Raji (cell line): Measurements from ENCODE around the gene NADSYN1.

Source experiments
- POLR2A ChIP-seq: IDR thresholded peaks from 2 replicates; pipeline ENCODE4 v1.6.1; 2011; ENCODE audit warnings: low read depth, low read length, control low read depth; ENCODE audit not compliant: insufficient read depth

NADSYN1 gene

DNA sequence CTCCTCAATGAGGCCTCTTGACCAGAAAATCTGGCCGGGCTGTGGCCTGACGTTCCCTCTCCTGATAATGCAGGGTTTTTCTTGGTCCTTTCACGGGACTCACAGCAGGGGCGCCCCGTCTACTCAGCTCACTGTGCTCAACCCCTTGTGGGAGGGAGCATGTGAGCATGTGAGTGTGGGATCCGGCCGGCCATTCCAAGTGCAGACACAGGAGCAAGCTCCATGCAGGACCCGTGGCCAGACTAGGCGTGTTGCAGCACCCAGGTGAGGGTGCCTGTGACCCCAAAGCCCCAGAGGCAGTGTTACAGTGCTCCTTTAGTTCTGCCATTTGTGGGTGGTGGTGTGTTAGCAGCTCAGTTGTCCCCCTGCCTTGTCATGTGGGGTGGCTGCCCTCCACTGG is 22.8 kb upstream of the NADSYN1 start:
- no peak for TF ChIP-seq POLR2A

DNA sequence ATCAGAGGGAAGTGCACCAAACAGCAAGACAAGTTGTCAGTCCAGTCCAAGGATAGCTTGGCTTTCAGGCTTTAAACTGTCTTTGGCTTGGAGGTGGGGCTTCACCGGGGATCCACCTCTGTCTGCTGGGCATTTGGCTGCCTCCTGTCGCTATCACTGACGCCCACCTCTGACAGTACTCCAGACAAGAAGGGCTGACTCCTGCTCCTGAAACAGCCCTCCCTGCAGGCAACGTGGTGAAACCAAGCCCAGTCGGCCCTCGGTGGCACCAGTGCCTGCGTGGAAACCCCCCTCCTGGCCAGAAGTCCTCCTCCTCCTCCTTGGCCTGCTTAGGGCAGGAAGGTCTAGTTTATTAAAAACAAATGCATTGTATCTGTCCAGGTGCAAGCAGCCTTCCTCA is 21.7 kb upstream of the NADSYN1 start:
- TF ChIP-seq POLR2A: no peak

GRCh38 chr11:71432761-71433647 is 20.0 kb upstream of the NADSYN1 start:
- TF ChIP-seq POLR2A: no peak

- no peak for TF ChIP-seq POLR2A
These were observed 19.2 kb upstream of the NADSYN1 start for GRCh38 chr11:71433648-71434450.

GRCh38 chr11:71434576-71435130 is 18.4 kb upstream of the NADSYN1 start:
- no peak for TF ChIP-seq POLR2A

- TF ChIP-seq POLR2A: no peak
These were observed 17.6 kb upstream of the NADSYN1 start for GRCh38 chr11:71435278-71435951.

GRCh38 chr11:71436861-71437260 is 16.1 kb upstream of the NADSYN1 start:
- no peak for TF ChIP-seq POLR2A

GRCh38 chr11:71437399-71437798 is 15.6 kb upstream of the NADSYN1 start:
- TF ChIP-seq POLR2A: no peak

DNA sequence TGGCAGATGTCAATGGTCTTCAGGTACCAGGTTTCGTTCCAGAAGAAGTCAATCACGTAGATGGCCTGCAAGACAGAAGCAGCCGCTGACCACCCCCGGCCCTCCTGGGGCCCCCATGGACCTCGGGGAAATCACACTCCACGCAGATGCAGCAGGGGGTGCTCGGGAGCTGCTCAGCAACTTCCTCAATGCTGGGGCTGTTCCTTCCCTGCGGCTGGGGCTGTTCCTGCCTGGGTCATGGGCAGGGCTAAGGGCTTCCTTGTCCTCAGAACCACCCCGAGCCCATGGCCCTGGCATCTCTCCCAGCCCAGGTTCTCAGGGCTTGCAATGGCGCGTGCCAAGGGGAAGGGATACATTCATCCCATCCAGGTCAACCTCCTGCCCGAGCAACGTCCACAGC is 15.1 kb upstream of the NADSYN1 start:
- no peak for TF ChIP-seq POLR2A

DNA sequence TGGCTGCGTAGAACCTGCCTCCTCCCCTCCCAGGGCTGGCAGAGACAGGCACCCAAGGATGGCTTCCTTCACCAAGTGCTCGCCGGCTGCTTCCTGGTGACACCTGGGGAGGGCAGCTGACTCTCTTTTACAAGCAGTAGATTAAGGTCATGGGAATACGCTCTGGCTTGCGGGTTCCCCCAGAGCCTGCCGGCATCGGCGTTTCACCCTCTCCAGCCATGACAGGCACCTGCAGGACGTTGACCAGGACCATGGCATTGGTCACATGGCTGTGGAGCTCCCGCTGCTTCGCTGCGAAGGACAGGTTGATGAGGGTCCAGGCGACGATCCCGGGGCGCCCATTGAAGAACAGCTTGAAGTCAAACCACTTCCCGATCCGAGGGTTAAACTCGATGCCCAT is 14.4 kb upstream of the NADSYN1 start:
- TF ChIP-seq POLR2A: no peak

GRCh38 chr11:71440021-71440755 is 12.8 kb upstream of the NADSYN1 start:
- no peak for TF ChIP-seq POLR2A

- TF ChIP-seq POLR2A: no peak
These were observed 11.8 kb upstream of the NADSYN1 start for GRCh38 chr11:71441251-71441650.

DNA sequence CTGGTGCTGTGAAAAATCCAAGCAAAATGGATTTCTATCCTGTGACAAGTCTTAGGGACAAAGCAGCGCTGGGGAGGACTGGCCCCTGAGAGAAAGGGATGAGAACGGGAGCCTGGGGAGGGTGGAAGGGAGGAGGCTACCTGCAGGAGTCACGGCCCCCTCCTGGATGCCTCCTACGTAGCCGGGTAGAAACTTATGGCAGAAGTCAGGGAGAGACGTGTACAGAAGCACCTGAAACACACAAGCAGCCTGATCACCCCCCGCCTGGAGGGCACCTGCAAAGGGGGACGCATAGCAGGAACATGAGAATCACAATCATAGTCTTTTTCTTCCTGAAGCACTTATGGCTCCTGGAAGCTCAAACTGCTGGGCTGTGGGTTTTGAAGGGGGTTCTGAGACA is 10.9 kb upstream of the NADSYN1 start:
- no peak for TF ChIP-seq POLR2A

DNA sequence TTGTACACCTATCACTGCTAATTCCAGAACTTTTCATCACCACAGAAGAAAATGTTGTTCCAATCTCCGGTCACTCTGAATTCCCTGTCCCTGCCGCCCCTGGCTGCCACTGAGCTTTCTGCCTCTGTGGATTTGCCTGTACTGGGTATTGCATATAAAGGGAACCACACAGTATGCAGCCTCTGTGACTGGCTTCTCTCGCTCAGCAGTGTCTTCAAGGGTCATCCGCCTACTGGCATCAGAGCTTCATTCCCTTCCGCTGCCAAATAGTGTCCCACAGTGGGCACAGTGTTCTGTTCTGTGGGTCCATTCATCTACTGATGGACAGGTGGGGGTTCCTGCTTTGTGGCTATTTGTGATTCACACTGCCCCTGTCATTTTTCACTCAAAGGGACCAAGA is 10.1 kb upstream of the NADSYN1 start:
- no peak for TF ChIP-seq POLR2A
